ENCODE measurements around the gene MAPK12.

- TF ChIP-seq GABPA (tag; conservative IDR thresholded peaks at IDR 0.05; ENCODE audit: low read depth) (no peak), MAFK (IDR thresholded peaks at IDR 0.05; ENCODE audit: low read length) (no peak), MXI1 (IDR thresholded peaks at IDR 0.05; ENCODE audit: low read depth, low read length) (no peak), CHD2 (IDR thresholded peaks at IDR 0.05; ENCODE audit: low read depth, low read length) (no peak), POLR2A (conservative IDR thresholded peaks at IDR 0.05) (no peak), SIN3A (IDR thresholded peaks at IDR 0.05; ENCODE audit: borderline replicate concordance in 2 of 2, control insufficient read depth in 1 of 2, low read depth in 2 of 2, low read length in 2 of 2) (no peak)
Observed at GRCh38 chr22:50222508-50222907, 39.0 kb downstream of the MAPK12 start.
